ENCODE results near the gene TMEM39B.

GRCh38 chr1:32091176-32091575 lies 18.4 kb downstream of the TMEM39B start:
- TF ChIP-seq POLR2A (IDR thresholded peaks at IDR 0.05): no peak
- TF ChIP-seq, protein P1, sequence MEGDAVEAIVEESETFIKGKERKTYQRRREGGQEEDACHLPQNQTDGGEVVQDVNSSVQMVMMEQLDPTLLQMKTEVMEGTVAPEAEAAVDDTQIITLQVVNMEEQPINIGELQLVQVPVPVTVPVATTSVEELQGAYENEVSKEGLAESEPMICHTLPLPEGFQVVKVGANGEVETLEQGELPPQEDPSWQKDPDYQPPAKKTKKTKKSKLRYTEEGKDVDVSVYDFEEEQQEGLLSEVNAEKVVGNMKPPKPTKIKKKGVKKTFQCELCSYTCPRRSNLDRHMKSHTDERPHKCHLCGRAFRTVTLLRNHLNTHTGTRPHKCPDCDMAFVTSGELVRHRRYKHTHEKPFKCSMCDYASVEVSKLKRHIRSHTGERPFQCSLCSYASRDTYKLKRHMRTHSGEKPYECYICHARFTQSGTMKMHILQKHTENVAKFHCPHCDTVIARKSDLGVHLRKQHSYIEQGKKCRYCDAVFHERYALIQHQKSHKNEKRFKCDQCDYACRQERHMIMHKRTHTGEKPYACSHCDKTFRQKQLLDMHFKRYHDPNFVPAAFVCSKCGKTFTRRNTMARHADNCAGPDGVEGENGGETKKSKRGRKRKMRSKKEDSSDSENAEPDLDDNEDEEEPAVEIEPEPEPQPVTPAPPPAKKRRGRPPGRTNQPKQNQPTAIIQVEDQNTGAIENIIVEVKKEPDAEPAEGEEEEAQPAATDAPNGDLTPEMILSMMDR (IDR thresholded peaks at IDR 0.05): no peak

Data from uterus (tissue), 2 donors.